Peyer's patch (tissue), 4 donors: Measurements from ENCODE around the gene PSMD12. TPM values are rescaled to one million over a fixed set of nuclear protein-coding genes. Genes with fewer than 3 reads are reported as not detected.

ENCODE experiments used
- DNase-seq, 3 donors: peaks; one replicate each; pipeline ENCODE4 v3.0.0-alpha.2; 2017 to 2019
- H3K27ac ChIP-seq, 4 donors: fragments of 200-600 bp; sonication (generic); one replicate each; pipeline ENCODE4 v1.5.1; 2016 to 2019
- H3K27me3 ChIP-seq, 2 donors: fragments of 200-600 bp; sonication (generic); one replicate each; pipeline ENCODE4 v1.5.1; 2019
- H3K36me3 ChIP-seq, 3 donors: fragments of 200-600 bp; sonication (generic); one replicate each; pipeline ENCODE4 v1.5.1; 2016 to 2019
- H3K4me1 ChIP-seq, 4 donors: fragments of 200-600 bp; sonication (generic); one replicate each; pipeline ENCODE4 v1.5.1; 2016 to 2019
- H3K4me3 ChIP-seq, 4 donors: fragments of 200-600 bp; sonication (generic); 1 replicate in 3 of 4; 2 replicates in 1 of 4; pipeline ENCODE4 v1.5.1; 2016 to 2019; ENCODE audit warnings: mild to moderate bottlenecking in 1 of 4
- H3K9me3 ChIP-seq, 4 donors: fragments of 200-600 bp; sonication (generic); one replicate each; pipeline ENCODE4 v1.5.1; 2016 to 2019; ENCODE audit warnings: mild to moderate bottlenecking in 1 of 4
- CTCF ChIP-seq, 6 experiments: fragments of 450-650 bp in 4 of 6; fragments of 200-600 bp in 2 of 6; sonication (generic) in 1 of 6; IDR thresholded peaks; one replicate each; pipeline ENCODE4 v1.5.1; 2017 to 2019; ENCODE audit warnings: antibody characterized with exemption in 6 of 6, mild to moderate bottlenecking in 3 of 6, moderate library complexity in 1 of 6
- POLR2A ChIP-seq, 2 donors: fragments of 450-650 bp; IDR thresholded peaks; one replicate each; pipeline ENCODE4 v1.5.1; 2017; ENCODE audit warnings: antibody characterized with exemption in 2 of 2, mild to moderate bottlenecking in 2 of 2, moderate library complexity in 2 of 2
- total RNA-seq, 4 donors: library from RNA; depleted of rRNA; stranded (reverse); fragments of >200 nt; gene quantifications; one replicate each; pipeline ENCODE4 v1.1.0, GENCODE V29; 2016

PSMD12 gene
- total RNA-seq, 4 donors from 2014 or later = 15.2 to 23.1 (median 17.1) TPM

GRCh38 chr17:67376737-67377487, 10.5 kb upstream of the PSMD12 start, which contains the start of gene PITPNC1:
TSS of gene PITPNC1 (plus strand) at chr17:67377281.
- Histone ChIP-seq H3K9me3 (no peaks in the 10 kb centered on the region), H3K36me3 (no peaks in the 10 kb centered on the region), H3K4me3 (peak within 1 kb of the TSS; percentile 65 to 88 (median 78)), H3K4me1 (peaks cover 0 to 16% (median 2%) of the 10 kb centered on the region in 4 donors), H3K27me3 (no peaks in the 10 kb centered on the region), H3K27ac (peak within 1 kb of the TSS; percentile 77 to 91 (median 90))
- TF ChIP-seq CTCF (IDR thresholded peaks at IDR 0.05) = peak in 4 of 6 experiments; percentile 1 to 17 (median 4)
- peak; percentile 24 to 46 for TF ChIP-seq POLR2A (IDR thresholded peaks at IDR 0.05)
- peak; percentile 80 to 94 (median 82) for DNase-seq

- Histone ChIP-seq H3K4me1 (peaks cover 0 to 16% (median 2%) of the 10 kb centered on the region in 4 donors), H3K27ac (peak overlapping the region; percentile 77 to 91 (median 90)), H3K4me3 (peak overlapping the region in 3 of 4 donors; percentile 65 to 79 (median 78)), H3K27me3 (no peaks in the 10 kb centered on the region), H3K9me3 (no peaks in the 10 kb centered on the region), H3K36me3 (no peaks in the 10 kb centered on the region)
- DNase-seq = no peak
- TF ChIP-seq CTCF (IDR thresholded peaks at IDR 0.05) (no peak), POLR2A (IDR thresholded peaks at IDR 0.05) (no peak)
Observed at GRCh38 chr17:67376415-67376736, 10.0 kb upstream of the PSMD12 start.

- no peak overlapping the region for H3K27ac ChIP-seq
- DNase-seq = no peak
- H3K9me3 ChIP-seq = no peaks in the 10 kb centered on the region
- H3K27me3 ChIP-seq = no peaks in the 10 kb centered on the region
- H3K36me3 ChIP-seq = no peaks in the 10 kb centered on the region
- peaks cover 0 to 16% (median 2%) of the 10 kb centered on the region in 4 donors for H3K4me1 ChIP-seq
- TF ChIP-seq POLR2A (IDR thresholded peaks at IDR 0.05) (no peak), CTCF (IDR thresholded peaks at IDR 0.05) (no peak)
- no peak overlapping the region for H3K4me3 ChIP-seq
Observed at GRCh38 chr17:67375716-67376115, 9.3 kb upstream of the PSMD12 start.

GRCh38 chr17:67375054-67375427, 8.7 kb upstream of the PSMD12 start:
- H3K4me3 ChIP-seq = no peak overlapping the region
- no peak for DNase-seq
- H3K27ac ChIP-seq = no peak overlapping the region
- no peaks in the 10 kb centered on the region for H3K9me3 ChIP-seq
- TF ChIP-seq POLR2A (IDR thresholded peaks at IDR 0.05) = no peak
- TF ChIP-seq CTCF (IDR thresholded peaks at IDR 0.05) = no peak
- H3K27me3 ChIP-seq = no peaks in the 10 kb centered on the region
- peaks cover 0 to 16% (median 2%) of the 10 kb centered on the region in 4 donors for H3K4me1 ChIP-seq
- H3K36me3 ChIP-seq = no peaks in the 10 kb centered on the region

- Histone ChIP-seq H3K4me3 (no peak overlapping the region), H3K27ac (no peak overlapping the region)
- DNase-seq = peak; percentile 88 to 96 (median 93)
Observed at GRCh38 chr17:67374329-67375053, 8.1 kb upstream of the PSMD12 start.

More at GRCh38 chr17:67374329-67375053, 8.1 kb upstream of the PSMD12 start:
- no peaks in the 10 kb centered on the region for H3K9me3 ChIP-seq
- H3K4me1 ChIP-seq = peaks cover 0 to 16% (median 2%) of the 10 kb centered on the region in 4 donors
- no peaks in the 10 kb centered on the region for H3K36me3 ChIP-seq
- no peaks in the 10 kb centered on the region for H3K27me3 ChIP-seq
- TF ChIP-seq POLR2A (IDR thresholded peaks at IDR 0.05) (no peak), CTCF (IDR thresholded peaks at IDR 0.05) (peak; percentile 55 to 87 (median 81))
